ENCODE data around the gene AFF4. TPM values are rescaled to one million over a fixed set of nuclear protein-coding genes. Genes with fewer than 3 reads are reported as not detected.

Gene AFF4
- polyA plus RNA-seq, 1 experiment: 62.3 TPM

DNA sequence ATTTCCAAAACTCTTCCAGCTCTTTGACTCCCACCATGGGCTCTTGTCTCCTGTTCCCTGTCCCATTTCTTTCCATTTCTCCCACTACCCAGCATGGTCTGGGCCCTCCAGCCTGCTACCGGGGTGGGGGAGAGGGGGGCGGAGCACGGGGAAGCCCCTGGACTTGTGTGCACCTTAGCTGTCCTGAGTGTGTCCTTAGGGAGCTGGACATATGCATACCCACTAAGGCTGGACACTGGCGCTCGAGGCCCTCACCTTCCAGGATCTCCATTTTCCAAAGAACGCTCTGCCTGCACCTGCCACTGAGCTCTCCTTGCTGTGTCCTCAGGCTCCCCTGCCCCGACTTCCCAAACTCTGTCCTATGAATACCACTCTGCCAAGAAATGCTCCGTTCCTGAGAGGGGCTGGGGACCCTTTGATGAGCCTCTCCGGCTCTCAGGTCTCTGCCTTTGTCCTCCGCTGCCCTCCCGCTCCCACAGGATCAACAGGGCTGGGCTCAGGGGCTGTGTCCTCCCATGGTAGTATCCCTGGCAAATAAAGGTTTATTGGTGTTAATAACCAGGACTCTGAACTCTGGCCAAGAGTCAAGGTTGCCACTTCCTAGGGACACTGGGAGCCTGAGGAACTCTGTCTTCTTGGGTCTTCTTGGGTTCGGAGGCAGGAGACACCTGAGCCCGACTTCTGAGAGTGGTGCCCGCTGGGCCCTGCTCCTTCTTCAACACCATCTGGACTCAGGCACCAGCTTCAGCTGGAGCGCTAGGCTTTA lies 132.2 kb downstream of the AFF4 start:
- no peak for DNase-seq (ENCODE audit: low read depth, low spot score)
- ChIA-PET CTCF (interaction anchor here (0.7 to 5.9 kb wide), 8 partner anchors 11 to 445 kb away, joined by 4 to 44 read pairs (median 10); no protein-coding TSS in a partner anchor), POLR2A (interaction anchor here (1.3 to 2.6 kb wide), 2 partner anchors 34 to 35 kb away, joined by 7 to 12 read pairs; partner anchors contain the start of genes GDF9 and UQCRQ)
- TF ChIP-seq, protein P1, sequence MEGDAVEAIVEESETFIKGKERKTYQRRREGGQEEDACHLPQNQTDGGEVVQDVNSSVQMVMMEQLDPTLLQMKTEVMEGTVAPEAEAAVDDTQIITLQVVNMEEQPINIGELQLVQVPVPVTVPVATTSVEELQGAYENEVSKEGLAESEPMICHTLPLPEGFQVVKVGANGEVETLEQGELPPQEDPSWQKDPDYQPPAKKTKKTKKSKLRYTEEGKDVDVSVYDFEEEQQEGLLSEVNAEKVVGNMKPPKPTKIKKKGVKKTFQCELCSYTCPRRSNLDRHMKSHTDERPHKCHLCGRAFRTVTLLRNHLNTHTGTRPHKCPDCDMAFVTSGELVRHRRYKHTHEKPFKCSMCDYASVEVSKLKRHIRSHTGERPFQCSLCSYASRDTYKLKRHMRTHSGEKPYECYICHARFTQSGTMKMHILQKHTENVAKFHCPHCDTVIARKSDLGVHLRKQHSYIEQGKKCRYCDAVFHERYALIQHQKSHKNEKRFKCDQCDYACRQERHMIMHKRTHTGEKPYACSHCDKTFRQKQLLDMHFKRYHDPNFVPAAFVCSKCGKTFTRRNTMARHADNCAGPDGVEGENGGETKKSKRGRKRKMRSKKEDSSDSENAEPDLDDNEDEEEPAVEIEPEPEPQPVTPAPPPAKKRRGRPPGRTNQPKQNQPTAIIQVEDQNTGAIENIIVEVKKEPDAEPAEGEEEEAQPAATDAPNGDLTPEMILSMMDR (IDR thresholded peaks at IDR 0.05; ENCODE audit: low read depth, low read length): no peak
- H3K27me3 ChIP-seq (ENCODE audit: control insufficient read depth, insufficient read depth, low read length): no peaks in the 10 kb centered on the region
- peak overlapping the region; percentile 70 for H3K4me3 ChIP-seq (ENCODE audit: low read depth, low read length)
- no peak overlapping the region for H3K27ac ChIP-seq (ENCODE audit: low read depth, low read length)
- H3K9me3 ChIP-seq (ENCODE audit: control insufficient read depth, insufficient read depth, low read length): no peaks in the 10 kb centered on the region

DNA sequence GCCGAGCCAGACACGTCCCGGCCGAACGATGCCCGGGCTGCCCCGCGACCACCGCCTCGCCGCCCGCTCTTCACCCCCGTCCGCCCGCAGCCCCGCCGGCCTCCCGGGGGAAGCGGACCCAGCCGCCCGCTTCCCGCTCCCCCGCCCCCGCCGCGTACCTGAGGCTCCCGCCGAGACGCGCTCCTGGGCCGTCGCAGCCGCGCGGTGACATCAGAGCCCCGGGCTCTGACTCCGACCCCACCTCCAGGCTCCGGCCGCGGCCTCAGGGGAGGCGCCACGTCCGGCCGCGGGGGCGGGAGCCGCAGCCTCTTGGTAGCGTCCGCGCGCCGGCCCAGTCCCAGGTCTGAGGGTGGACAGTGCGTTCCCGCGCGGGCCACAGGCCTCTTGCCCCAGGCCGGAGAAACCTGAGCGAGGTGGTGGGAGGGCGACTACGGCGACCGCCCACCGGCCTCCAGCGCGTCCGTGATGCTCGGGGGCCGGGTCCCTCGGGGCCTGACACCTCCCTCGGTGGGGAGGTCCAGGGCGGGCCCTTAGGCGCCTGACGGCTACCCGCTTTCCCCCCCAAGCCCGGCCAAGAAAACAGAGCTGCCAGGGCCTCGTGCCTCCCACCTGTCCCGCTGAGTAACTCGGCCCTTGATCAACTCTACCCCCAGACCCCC lies 132.9 kb downstream of the AFF4 start, which contains the start of gene SHROOM1:
Gene SHROOM1, minus strand, starts transcription at position 212 of the 659 bp plus-strand sequence. CDS start 4,507 bp downstream, outside the sequence.
- H3K4me3 ChIP-seq (ENCODE audit: low read depth, low read length): peak within 1 kb of the TSS; percentile 70
- H3K27ac ChIP-seq (ENCODE audit: low read depth, low read length): no peak within 1 kb of the TSS
- no peaks in the 10 kb centered on the region for H3K27me3 ChIP-seq (ENCODE audit: control insufficient read depth, insufficient read depth, low read length)
- no peaks in the 10 kb centered on the region for H3K9me3 ChIP-seq (ENCODE audit: control insufficient read depth, insufficient read depth, low read length)
- CTCF ChIA-PET: interaction anchor here (0.7 to 5.9 kb wide), 11 partner anchors 10 to 444 kb away, joined by 3 to 44 read pairs (median 5); no protein-coding TSS in a partner anchor
- POLR2A ChIA-PET: interaction anchor here (1.3 to 2.6 kb wide), 2 partner anchors 34 to 36 kb away, joined by 7 to 12 read pairs; partner anchors contain the start of genes GDF9 and UQCRQ
- TF ChIP-seq, protein P1 (IDR thresholded peaks at IDR 0.05; ENCODE audit: low read depth, low read length): no peak
- DNase-seq (ENCODE audit: low read depth, low spot score): no peak

DNA sequence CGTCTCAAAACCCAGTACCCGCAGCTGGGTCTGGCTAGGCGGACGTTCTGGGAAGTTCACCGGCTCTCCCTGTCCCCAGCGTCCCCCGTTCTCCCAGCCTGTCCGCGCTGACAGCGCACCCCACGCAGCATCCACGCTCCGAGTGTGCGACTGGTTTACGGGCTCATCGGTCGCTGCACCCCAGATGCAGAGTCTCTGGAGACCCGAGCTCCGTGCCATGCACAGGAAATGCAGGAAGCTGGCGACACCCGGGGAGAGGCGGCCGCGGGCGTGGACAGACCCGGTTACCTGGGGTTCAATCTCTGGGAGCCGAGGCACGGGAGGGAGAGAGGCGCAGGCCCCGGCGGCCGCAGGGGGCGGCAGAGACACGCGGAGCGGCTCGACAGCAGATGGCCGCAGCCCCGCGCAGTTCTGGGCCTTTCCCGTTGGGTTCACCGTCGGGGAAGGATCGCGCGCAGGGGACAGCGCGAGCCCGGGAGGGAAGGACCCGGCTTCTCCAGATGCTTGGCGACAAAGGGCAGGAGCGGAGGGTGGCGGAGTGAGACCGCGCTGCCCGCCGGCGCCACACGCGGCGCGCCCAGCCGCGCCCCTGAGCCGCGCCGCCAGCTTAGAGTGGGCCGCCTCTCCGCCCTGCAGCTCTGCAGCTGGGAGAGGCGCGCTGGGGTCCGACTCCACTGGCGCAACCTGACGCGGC lies 133.5 kb downstream of the AFF4 start:
- ChIA-PET POLR2A (interaction anchor here (2.6 kb wide), 1 partner anchor 37 kb away, joined by 12 read pairs; the partner anchor contains the start of genes GDF9 and UQCRQ), CTCF (interaction anchor here (0.5 to 5.9 kb wide), 17 partner anchors 9 to 444 kb away, joined by 3 to 44 read pairs (median 4); no protein-coding TSS in a partner anchor)
- H3K9me3 ChIP-seq (ENCODE audit: control insufficient read depth, insufficient read depth, low read length): no peaks in the 10 kb centered on the region
- no peak overlapping the region for H3K27ac ChIP-seq (ENCODE audit: low read depth, low read length)
- DNase-seq (ENCODE audit: low read depth, low spot score): no peak
- no peaks in the 10 kb centered on the region for H3K27me3 ChIP-seq (ENCODE audit: control insufficient read depth, insufficient read depth, low read length)
- TF ChIP-seq, protein P1 (IDR thresholded peaks at IDR 0.05; ENCODE audit: low read depth, low read length): peak; percentile 92
- peak overlapping the region; percentile 70 for H3K4me3 ChIP-seq (ENCODE audit: low read depth, low read length)

DNA sequence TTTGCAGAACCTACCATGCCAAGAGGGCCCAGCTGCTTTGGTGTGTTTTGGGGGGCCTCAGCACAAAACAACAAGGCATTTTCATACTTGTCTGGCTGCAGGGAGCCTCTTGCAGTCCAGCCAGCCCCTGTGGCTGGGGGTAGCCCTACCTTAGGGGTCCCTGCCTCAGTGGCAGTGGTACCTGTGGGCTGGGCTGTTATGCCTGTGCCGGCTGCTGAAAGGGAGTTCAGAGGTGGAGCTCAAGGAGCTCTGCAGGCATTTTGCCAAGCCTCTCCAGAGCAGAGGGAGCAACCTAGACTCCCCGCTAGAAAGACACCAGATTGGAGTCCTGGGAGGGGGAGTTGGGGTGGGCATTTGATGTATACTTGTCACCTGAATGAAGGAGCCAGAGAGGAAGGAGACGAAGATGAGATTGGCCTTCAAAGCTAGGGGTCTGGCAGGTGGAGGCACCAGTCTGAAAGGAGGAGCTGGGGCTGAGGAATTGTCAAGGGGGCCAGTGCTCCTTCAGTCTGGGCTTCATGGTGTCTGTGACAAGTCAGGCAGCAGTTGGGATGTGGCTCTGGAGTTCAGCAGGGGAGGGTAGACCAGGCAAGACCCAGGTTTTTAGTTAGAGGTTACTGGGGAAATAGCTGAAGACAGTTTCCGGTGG lies 134.5 kb downstream of the AFF4 start:
- Histone ChIP-seq H3K4me3 (ENCODE audit: low read depth, low read length) (peak overlapping the region; percentile 70), H3K27ac (ENCODE audit: low read depth, low read length) (no peak overlapping the region), H3K9me3 (ENCODE audit: control insufficient read depth, insufficient read depth, low read length) (no peaks in the 10 kb centered on the region), H3K27me3 (ENCODE audit: control insufficient read depth, insufficient read depth, low read length) (no peaks in the 10 kb centered on the region)
- ChIA-PET POLR2A (interaction anchor here (0.5 to 2.6 kb wide), 2 partner anchors 38 to 183 kb away, joined by 8 to 12 read pairs; partner anchors contain the start of genes GDF9 and UQCRQ), CTCF (interaction anchor here (0.5 to 5.9 kb wide), 21 partner anchors 9 to 443 kb away, joined by 3 to 44 read pairs (median 4); partner anchors contain the start of gene UQCRQ)
- TF ChIP-seq, protein P1 (IDR thresholded peaks at IDR 0.05; ENCODE audit: low read depth, low read length): no peak
- DNase-seq (ENCODE audit: low read depth, low spot score): no peak
